Measurements from ENCODE around the gene RALGDS. TPM values are rescaled to one million over a fixed set of nuclear protein-coding genes. Genes with fewer than 3 reads are reported as not detected.

The RALGDS gene
- total RNA-seq, 1 donor from 2014 or later, result 66.3 TPM

- no peaks in the 10 kb centered on the region for H3K9me3 ChIP-seq
- DNase-seq (no peak), ATAC-seq (no peak)
- peak overlapping the region; percentile 40 for H3K4me3 ChIP-seq
- H3K27ac ChIP-seq, result no peak overlapping the region
- no peak for TF ChIP-seq CTCF (IDR thresholded peaks at IDR 0.05)
- H3K36me3 ChIP-seq, result no peaks in the 10 kb centered on the region
- H3K4me1 ChIP-seq, result peaks cover 46% of the 10 kb centered on the region
- H3K27me3 ChIP-seq, result no peaks in the 10 kb centered on the region
- intact Hi-C loops (cut with DNase I), result no loop called here
These were observed 24.1 kb upstream of the RALGDS start for GRCh38 chr9:133144904-133145851.

DNA sequence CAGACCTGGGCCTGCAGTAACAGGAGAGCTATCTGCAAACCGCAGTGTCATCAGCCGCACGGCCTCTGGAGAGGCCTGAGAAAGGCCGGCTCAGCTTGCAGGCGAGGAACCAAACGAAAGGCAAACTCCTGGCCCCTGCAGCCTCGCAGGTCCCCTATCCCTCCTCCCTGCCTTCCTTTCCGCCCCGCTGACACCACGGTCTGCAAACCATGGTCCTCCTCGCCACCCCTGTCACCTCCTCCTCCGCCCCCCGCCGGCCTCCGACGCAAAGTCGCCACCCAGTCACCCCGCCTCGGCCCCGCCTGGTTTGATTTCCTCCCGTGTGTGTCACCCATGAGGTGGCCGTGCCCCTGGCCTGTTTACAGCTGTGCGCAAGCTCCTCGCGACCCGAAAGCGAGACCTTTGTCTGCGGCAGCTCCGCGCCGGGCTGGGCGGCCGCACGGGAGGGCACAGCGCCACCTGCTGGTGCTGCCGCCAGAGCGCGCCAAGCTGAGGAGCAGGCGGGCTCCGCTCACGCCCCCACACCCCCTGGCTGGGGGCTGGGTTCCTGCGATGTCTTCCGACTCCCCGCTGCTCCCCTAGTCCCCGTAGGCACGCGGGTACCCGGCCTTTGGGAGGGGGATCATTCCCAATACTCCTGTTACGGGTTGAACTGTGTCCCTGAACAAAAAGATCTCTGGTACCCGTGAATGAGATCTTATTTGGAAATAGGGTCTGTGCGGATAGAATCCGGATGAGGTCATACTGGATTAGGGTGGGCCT lies 23.3 kb upstream of the RALGDS start:
- TF ChIP-seq CTCF (IDR thresholded peaks at IDR 0.05), result peak; percentile 98
- peak overlapping the region; percentile 40 for H3K4me3 ChIP-seq
- ATAC-seq (peak; percentile 46), DNase-seq (peak; percentile 85)
- H3K9me3 ChIP-seq, result no peaks in the 10 kb centered on the region
- H3K27me3 ChIP-seq, result no peaks in the 10 kb centered on the region
- no peaks in the 10 kb centered on the region for H3K36me3 ChIP-seq
- H3K4me1 ChIP-seq, result peaks cover 46% of the 10 kb centered on the region
- H3K27ac ChIP-seq, result peak overlapping the region; percentile 24
- intact Hi-C loops (cut with DNase I), result no loop called here

GRCh38 chr9:133143639-133144141 lies 22.6 kb upstream of the RALGDS start:
- peaks cover 46% of the 10 kb centered on the region for H3K4me1 ChIP-seq
- peak overlapping the region; percentile 40 for H3K4me3 ChIP-seq
- ATAC-seq, result no peak
- no peak for DNase-seq
- intact Hi-C loops (cut with DNase I), result no loop called here
- peak overlapping the region; percentile 24 for H3K27ac ChIP-seq
- no peaks in the 10 kb centered on the region for H3K27me3 ChIP-seq
- no peak for TF ChIP-seq CTCF (IDR thresholded peaks at IDR 0.05)
- H3K36me3 ChIP-seq, result no peaks in the 10 kb centered on the region
- no peaks in the 10 kb centered on the region for H3K9me3 ChIP-seq

DNA sequence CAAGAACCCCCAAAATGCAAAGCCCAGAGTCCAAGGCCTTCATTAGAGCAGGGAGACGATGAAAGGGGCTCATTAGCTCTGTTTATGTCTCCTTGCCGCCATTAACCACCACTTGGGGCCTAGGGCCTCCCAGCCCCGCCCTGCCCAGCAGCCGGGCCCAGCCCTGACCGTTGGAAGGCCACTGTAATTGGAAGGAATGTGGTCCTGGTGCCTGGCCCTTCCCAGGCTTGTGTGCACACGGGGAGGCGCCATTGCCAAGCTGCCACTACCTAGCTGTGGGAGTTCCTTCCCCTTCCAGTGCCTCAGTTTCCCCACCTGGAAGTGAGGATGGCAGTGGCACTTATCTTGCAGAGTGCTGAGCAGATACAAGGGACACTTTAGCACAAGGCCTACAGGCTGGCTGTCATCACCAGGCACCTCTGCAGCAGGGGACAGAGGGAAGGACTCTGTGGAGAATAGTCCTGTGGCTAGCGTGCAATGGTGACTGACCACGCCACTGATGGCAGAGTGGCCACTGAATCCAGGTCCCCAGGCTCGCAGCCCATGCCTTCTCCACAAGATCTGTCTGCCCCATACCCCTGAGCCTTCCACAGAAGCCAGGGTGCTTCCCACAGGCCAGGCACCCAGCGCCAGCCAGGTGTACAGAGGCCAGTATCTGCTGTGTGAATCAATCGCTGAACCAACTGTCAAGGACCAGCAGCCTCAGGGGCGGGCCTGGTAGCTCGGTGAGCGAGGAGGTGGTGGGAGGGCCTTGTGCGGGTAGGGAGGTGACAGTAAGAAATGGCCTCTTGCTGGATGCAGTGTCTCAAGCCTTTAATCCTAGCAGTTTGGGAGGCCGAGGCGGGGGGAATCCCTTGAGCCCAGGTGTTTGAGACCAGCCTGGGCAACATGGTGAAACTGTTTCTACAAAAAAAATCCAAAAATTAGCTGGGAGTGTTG lies 21.9 kb upstream of the RALGDS start:
- H3K36me3 ChIP-seq, result no peaks in the 10 kb centered on the region
- H3K27me3 ChIP-seq, result no peaks in the 10 kb centered on the region
- H3K4me3 ChIP-seq, result no peak overlapping the region
- no peak for ATAC-seq
- no peak for TF ChIP-seq CTCF (IDR thresholded peaks at IDR 0.05)
- peaks cover 46% of the 10 kb centered on the region for H3K4me1 ChIP-seq
- no peak overlapping the region for H3K27ac ChIP-seq
- intact Hi-C loops (cut with DNase I), result no loop called here
- no peak for DNase-seq
- no peaks in the 10 kb centered on the region for H3K9me3 ChIP-seq

Measured in upper lobe of right lung (tissue), 1 donor.